ENCODE data around the gene CASK.

Gene CASK

GRCh38 chrX:41664908-41665307, 258.4 kb downstream of the CASK start:
- Histone ChIP-seq H4K12ac (ENCODE audit: low read depth, low read length) (no peak overlapping the region), H3K79me2 (ENCODE audit: control insufficient read depth, insufficient read depth, low read length, poor library complexity) (no peaks in the 10 kb centered on the region), H3K14ac (ENCODE audit: low read length) (no peak overlapping the region), H4K91ac (ENCODE audit: low read depth, low read length) (no peak overlapping the region), H3K27ac (ENCODE audit: low read depth, low read length) (no peak overlapping the region), H3K9me3 (ENCODE audit: insufficient read depth, low read depth, low read length) (no peaks in the 10 kb centered on the region), H3K36me3 (ENCODE audit: control insufficient read depth in 1 of 2, insufficient read depth in 2 of 2, low read length in 2 of 2) (no peaks in the 10 kb centered on the region), H3K23ac (ENCODE audit: low read length) (no peak overlapping the region), H3K4me1 (ENCODE audit: control insufficient read depth in 1 of 2, insufficient read depth in 2 of 2, low read length in 2 of 2) (no peaks in the 10 kb centered on the region), H2BK120ac (ENCODE audit: insufficient read depth, low read length, poor library complexity) (no peak overlapping the region), H3K79me1 (ENCODE audit: low read length) (no peaks in the 10 kb centered on the region), H3K27me3 (ENCODE audit: insufficient read depth, low read length) (no peaks in the 10 kb centered on the region), H2AK5ac (ENCODE audit: low read length) (no peak overlapping the region), H2BK12ac (ENCODE audit: low read length) (no peak overlapping the region), H3K4ac (ENCODE audit: low read depth, low read length) (no peak overlapping the region), H3K18ac (ENCODE audit: low read length) (no peak overlapping the region), H3K4me2 (ENCODE audit: low read length) (no peak overlapping the region), H3K4me3 (ENCODE audit: low read depth, low read length) (no peak overlapping the region), H2AFZ (ENCODE audit: insufficient read depth, low read length, poor library complexity) (no peak overlapping the region), H3K9ac (ENCODE audit: low read length) (no peak overlapping the region), H4K8ac (ENCODE audit: low read depth, low read length) (no peak overlapping the region), H2BK5ac (ENCODE audit: low read depth, low read length, poor library complexity) (no peak overlapping the region)
- DNase-seq = no peak

GRCh38 chrX:41664375-41664901, 258.9 kb downstream of the CASK start:
- no CpG with 5 or more reads among the region's 2 CpGs for WGBS (ENCODE audit: extremely low coverage, insufficient coverage, insufficient read length)

GRCh38 chrX:41661366-41662095, 261.8 kb downstream of the CASK start:
- no peak overlapping the region for H2AK5ac ChIP-seq (ENCODE audit: low read length)
- no peaks in the 10 kb centered on the region for H3K79me2 ChIP-seq (ENCODE audit: control insufficient read depth, insufficient read depth, low read length, poor library complexity)
- DNase-seq = no peak
- H2BK120ac ChIP-seq (ENCODE audit: insufficient read depth, low read length, poor library complexity) = no peak overlapping the region
- H2BK5ac ChIP-seq (ENCODE audit: low read depth, low read length, poor library complexity) = no peak overlapping the region
- H3K18ac ChIP-seq (ENCODE audit: low read length) = no peak overlapping the region
- H3K9me3 ChIP-seq (ENCODE audit: insufficient read depth, low read depth, low read length) = no peaks in the 10 kb centered on the region
- H3K4me3 ChIP-seq (ENCODE audit: low read depth, low read length) = no peak overlapping the region
- H3K14ac ChIP-seq (ENCODE audit: low read length) = no peak overlapping the region
- H3K4me2 ChIP-seq (ENCODE audit: low read length) = no peak overlapping the region
- no peak overlapping the region for H3K27ac ChIP-seq (ENCODE audit: low read depth, low read length)
- H2BK12ac ChIP-seq (ENCODE audit: low read length) = no peak overlapping the region
- no peak overlapping the region for H3K9ac ChIP-seq (ENCODE audit: low read length)
- no peak overlapping the region for H4K8ac ChIP-seq (ENCODE audit: low read depth, low read length)
- no peak overlapping the region for H4K91ac ChIP-seq (ENCODE audit: low read depth, low read length)
- H4K12ac ChIP-seq (ENCODE audit: low read depth, low read length) = no peak overlapping the region
- H3K23ac ChIP-seq (ENCODE audit: low read length) = no peak overlapping the region
- no peaks in the 10 kb centered on the region for H3K27me3 ChIP-seq (ENCODE audit: insufficient read depth, low read length)
- H3K36me3 ChIP-seq (ENCODE audit: control insufficient read depth in 1 of 2, insufficient read depth in 2 of 2, low read length in 2 of 2) = peaks cover 3 to 7% of the 10 kb centered on the region in 2 experiments
- H3K79me1 ChIP-seq (ENCODE audit: low read length) = no peaks in the 10 kb centered on the region
- no peaks in the 10 kb centered on the region for H3K4me1 ChIP-seq (ENCODE audit: control insufficient read depth in 1 of 2, insufficient read depth in 2 of 2, low read length in 2 of 2)
- no CpG with 5 or more reads among the region's 2 CpGs for WGBS (ENCODE audit: extremely low coverage, insufficient coverage, insufficient read length)
- H2AFZ ChIP-seq (ENCODE audit: insufficient read depth, low read length, poor library complexity) = no peak overlapping the region
- H3K4ac ChIP-seq (ENCODE audit: low read depth, low read length) = no peak overlapping the region

More at GRCh38 chrX:41664375-41664901, 258.9 kb downstream of the CASK start:
- Histone ChIP-seq H4K91ac (ENCODE audit: low read depth, low read length) (no peak overlapping the region), H3K27me3 (ENCODE audit: insufficient read depth, low read length) (no peaks in the 10 kb centered on the region), H3K4me3 (ENCODE audit: low read depth, low read length) (no peak overlapping the region), H3K9me3 (ENCODE audit: insufficient read depth, low read depth, low read length) (no peaks in the 10 kb centered on the region), H3K4ac (ENCODE audit: low read depth, low read length) (no peak overlapping the region), H2BK120ac (ENCODE audit: insufficient read depth, low read length, poor library complexity) (no peak overlapping the region), H2AFZ (ENCODE audit: insufficient read depth, low read length, poor library complexity) (no peak overlapping the region), H3K23ac (ENCODE audit: low read length) (no peak overlapping the region), H2BK5ac (ENCODE audit: low read depth, low read length, poor library complexity) (no peak overlapping the region), H3K4me2 (ENCODE audit: low read length) (no peak overlapping the region), H3K36me3 (ENCODE audit: control insufficient read depth in 1 of 2, insufficient read depth in 2 of 2, low read length in 2 of 2) (peaks cover 0 to 3% of the 10 kb centered on the region in 2 experiments), H3K79me1 (ENCODE audit: low read length) (no peaks in the 10 kb centered on the region), H3K4me1 (ENCODE audit: control insufficient read depth in 1 of 2, insufficient read depth in 2 of 2, low read length in 2 of 2) (no peaks in the 10 kb centered on the region), H3K14ac (ENCODE audit: low read length) (no peak overlapping the region), H3K79me2 (ENCODE audit: control insufficient read depth, insufficient read depth, low read length, poor library complexity) (no peaks in the 10 kb centered on the region), H4K8ac (ENCODE audit: low read depth, low read length) (no peak overlapping the region), H4K12ac (ENCODE audit: low read depth, low read length) (no peak overlapping the region), H2AK5ac (ENCODE audit: low read length) (no peak overlapping the region), H3K9ac (ENCODE audit: low read length) (no peak overlapping the region), H3K18ac (ENCODE audit: low read length) (no peak overlapping the region), H3K27ac (ENCODE audit: low read depth, low read length) (no peak overlapping the region), H2BK12ac (ENCODE audit: low read length) (no peak overlapping the region)
- no peak for DNase-seq

GRCh38 chrX:41655631-41656030, 267.7 kb downstream of the CASK start:
- WGBS (ENCODE audit: extremely low coverage, insufficient coverage, insufficient read length) = no CpG with 5 or more reads among the region's 4 CpGs
- H3K4me3 ChIP-seq (ENCODE audit: low read depth, low read length) = no peak overlapping the region
- peaks cover 3 to 10% of the 10 kb centered on the region in 2 experiments for H3K36me3 ChIP-seq (ENCODE audit: control insufficient read depth in 1 of 2, insufficient read depth in 2 of 2, low read length in 2 of 2)
- H2BK120ac ChIP-seq (ENCODE audit: insufficient read depth, low read length, poor library complexity) = no peak overlapping the region
- H3K23ac ChIP-seq (ENCODE audit: low read length) = no peak overlapping the region
- H3K14ac ChIP-seq (ENCODE audit: low read length) = no peak overlapping the region
- no peaks in the 10 kb centered on the region for H3K4me1 ChIP-seq (ENCODE audit: control insufficient read depth in 1 of 2, insufficient read depth in 2 of 2, low read length in 2 of 2)
- H3K27ac ChIP-seq (ENCODE audit: low read depth, low read length) = no peak overlapping the region
- DNase-seq = no peak
- no peak overlapping the region for H2AFZ ChIP-seq (ENCODE audit: insufficient read depth, low read length, poor library complexity)
- no peak overlapping the region for H2BK12ac ChIP-seq (ENCODE audit: low read length)
- H4K8ac ChIP-seq (ENCODE audit: low read depth, low read length) = no peak overlapping the region
- H3K79me1 ChIP-seq (ENCODE audit: low read length) = no peaks in the 10 kb centered on the region
- H3K4me2 ChIP-seq (ENCODE audit: low read length) = no peak overlapping the region
- H4K12ac ChIP-seq (ENCODE audit: low read depth, low read length) = no peak overlapping the region
- no peak overlapping the region for H3K4ac ChIP-seq (ENCODE audit: low read depth, low read length)
- H3K18ac ChIP-seq (ENCODE audit: low read length) = no peak overlapping the region
- no peak overlapping the region for H2BK5ac ChIP-seq (ENCODE audit: low read depth, low read length, poor library complexity)
- no peak overlapping the region for H4K91ac ChIP-seq (ENCODE audit: low read depth, low read length)
- no peaks in the 10 kb centered on the region for H3K27me3 ChIP-seq (ENCODE audit: insufficient read depth, low read length)
- H3K9ac ChIP-seq (ENCODE audit: low read length) = no peak overlapping the region
- no peaks in the 10 kb centered on the region for H3K79me2 ChIP-seq (ENCODE audit: control insufficient read depth, insufficient read depth, low read length, poor library complexity)
- H3K9me3 ChIP-seq (ENCODE audit: insufficient read depth, low read depth, low read length) = no peaks in the 10 kb centered on the region
- H2AK5ac ChIP-seq (ENCODE audit: low read length) = no peak overlapping the region
